ENCODE results near the gene MYL7. TPM values are rescaled to one million over a fixed set of nuclear protein-coding genes. Genes with fewer than 3 reads are reported as not detected.

MYL7 gene
- polyA plus RNA-seq, 2 donors, result 0.12 to 0.53 TPM

- Histone ChIP-seq H3K36me3 (ENCODE audit: control insufficient read depth in 2 of 2, insufficient read depth in 2 of 2, low read length in 1 of 2) (no peaks in the 10 kb centered on the region), H3K4me3 (ENCODE audit: low read depth in 1 of 2, low read length in 2 of 2) (no peak overlapping the region), H3K27ac (ENCODE audit: low read depth in 2 of 2, low read length in 1 of 2) (no peak overlapping the region), H3K4me1 (ENCODE audit: control insufficient read depth in 2 of 2, insufficient read depth in 2 of 2, low read length in 1 of 2) (peaks cover 0 to 4% of the 10 kb centered on the region in 2 donors), H3K9me3 (ENCODE audit: control insufficient read depth in 2 of 2, insufficient read depth in 1 of 2, low read depth in 1 of 2, low read length in 1 of 2) (no peaks in the 10 kb centered on the region), H3K27me3 (ENCODE audit: control insufficient read depth in 1 of 2, insufficient read depth in 2 of 2, low read length in 2 of 2) (no peaks in the 10 kb centered on the region)
- 80% methylated on average over 22 of the region's 22 CpGs for WGBS, 2 donors
These were observed 12.1 kb upstream of the MYL7 start for GRCh38 chr7:44152971-44153947.

DNA sequence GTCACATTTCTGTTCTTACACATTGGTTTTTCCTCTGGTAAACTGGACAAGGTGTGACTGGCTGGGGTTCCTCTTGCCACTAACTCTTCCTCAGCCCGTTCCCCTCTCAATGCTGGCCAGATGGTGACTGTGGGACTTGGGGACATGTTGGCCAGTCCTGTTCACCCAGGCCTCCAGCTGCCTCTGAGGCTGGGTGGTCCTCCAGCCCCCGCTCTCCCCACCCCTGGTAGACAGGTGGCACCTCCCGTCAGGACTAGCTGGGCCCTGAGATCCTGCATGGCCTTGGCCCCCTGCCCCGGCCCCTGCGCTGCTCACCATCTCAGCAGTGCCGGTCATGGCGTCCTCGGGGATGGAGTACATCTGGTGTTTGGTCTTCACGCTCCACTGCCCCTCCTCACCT lies 10.8 kb upstream of the MYL7 start:
- no peak overlapping the region for H3K27ac ChIP-seq (ENCODE audit: low read depth in 2 of 2, low read length in 1 of 2)
- H3K4me3 ChIP-seq (ENCODE audit: low read depth in 1 of 2, low read length in 2 of 2), result no peak overlapping the region
- no peaks in the 10 kb centered on the region for H3K27me3 ChIP-seq (ENCODE audit: control insufficient read depth in 1 of 2, insufficient read depth in 2 of 2, low read length in 2 of 2)
- WGBS, 2 donors, result 94 to 97% methylated on average over 9 of the region's 9 CpGs
- H3K9me3 ChIP-seq (ENCODE audit: control insufficient read depth in 2 of 2, insufficient read depth in 1 of 2, low read depth in 1 of 2, low read length in 1 of 2), result no peaks in the 10 kb centered on the region
- no peaks in the 10 kb centered on the region for H3K36me3 ChIP-seq (ENCODE audit: control insufficient read depth in 2 of 2, insufficient read depth in 2 of 2, low read length in 1 of 2)
- peaks cover 0 to 4% of the 10 kb centered on the region in 2 donors for H3K4me1 ChIP-seq (ENCODE audit: control insufficient read depth in 2 of 2, insufficient read depth in 2 of 2, low read length in 1 of 2)

DNA sequence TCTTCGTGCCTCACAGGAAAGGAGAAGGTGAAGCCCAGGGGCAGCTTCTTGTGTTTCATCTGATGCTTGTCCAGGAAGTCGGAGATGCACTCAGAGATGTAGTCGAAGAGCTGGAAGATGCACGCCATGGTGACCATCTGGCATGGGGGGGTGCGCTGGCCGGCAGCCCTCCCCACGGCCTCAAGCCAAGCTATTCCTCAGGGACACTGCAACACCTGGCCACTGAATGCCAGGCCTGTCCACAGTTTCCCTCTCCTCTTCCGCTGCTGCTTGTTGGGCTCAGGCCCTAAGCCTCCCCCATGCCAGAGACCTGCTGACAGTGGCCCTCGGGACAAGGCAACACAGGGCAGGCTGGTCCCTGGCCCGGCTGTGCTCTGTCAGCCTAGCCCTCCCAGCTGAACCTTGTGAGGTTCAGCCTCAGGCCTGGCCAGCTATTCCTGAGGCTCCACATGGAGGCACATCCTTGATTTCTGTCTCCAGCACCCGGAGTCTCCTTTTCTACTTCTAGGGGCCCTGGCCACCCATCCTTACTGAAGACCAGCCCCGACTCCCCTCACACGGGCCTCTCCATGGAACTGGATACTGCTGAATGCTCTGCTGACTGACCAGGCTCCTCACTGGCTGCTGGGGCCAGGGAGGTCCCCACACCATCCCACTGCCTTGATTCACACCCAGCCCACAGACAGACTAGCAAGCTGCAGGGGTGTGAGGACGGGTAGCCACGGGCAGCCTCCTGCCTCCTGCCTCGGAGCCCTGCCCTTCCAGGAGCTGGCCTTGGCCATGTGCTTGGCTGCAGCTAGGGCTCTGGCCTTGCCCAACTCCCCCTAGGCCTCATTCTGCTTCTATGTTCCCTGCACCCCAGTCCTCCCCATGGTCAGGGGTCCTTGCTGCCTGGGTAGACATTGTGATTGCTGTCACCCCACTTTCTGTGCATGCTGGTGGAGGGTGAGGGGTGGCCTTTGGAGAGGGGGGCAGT lies 10.1 kb upstream of the MYL7 start:
- no peaks in the 10 kb centered on the region for H3K9me3 ChIP-seq (ENCODE audit: control insufficient read depth in 2 of 2, insufficient read depth in 1 of 2, low read depth in 1 of 2, low read length in 1 of 2)
- no peaks in the 10 kb centered on the region for H3K36me3 ChIP-seq (ENCODE audit: control insufficient read depth in 2 of 2, insufficient read depth in 2 of 2, low read length in 1 of 2)
- no peaks in the 10 kb centered on the region for H3K27me3 ChIP-seq (ENCODE audit: control insufficient read depth in 1 of 2, insufficient read depth in 2 of 2, low read length in 2 of 2)
- H3K4me1 ChIP-seq (ENCODE audit: control insufficient read depth in 2 of 2, insufficient read depth in 2 of 2, low read length in 1 of 2), result peaks cover 0 to 9% of the 10 kb centered on the region in 2 donors
- no peak overlapping the region for H3K27ac ChIP-seq (ENCODE audit: low read depth in 2 of 2, low read length in 1 of 2)
- H3K4me3 ChIP-seq (ENCODE audit: low read depth in 1 of 2, low read length in 2 of 2), result no peak overlapping the region
- 87 to 90% methylated on average over 16 of the region's 16 CpGs for WGBS, 2 donors

DNA sequence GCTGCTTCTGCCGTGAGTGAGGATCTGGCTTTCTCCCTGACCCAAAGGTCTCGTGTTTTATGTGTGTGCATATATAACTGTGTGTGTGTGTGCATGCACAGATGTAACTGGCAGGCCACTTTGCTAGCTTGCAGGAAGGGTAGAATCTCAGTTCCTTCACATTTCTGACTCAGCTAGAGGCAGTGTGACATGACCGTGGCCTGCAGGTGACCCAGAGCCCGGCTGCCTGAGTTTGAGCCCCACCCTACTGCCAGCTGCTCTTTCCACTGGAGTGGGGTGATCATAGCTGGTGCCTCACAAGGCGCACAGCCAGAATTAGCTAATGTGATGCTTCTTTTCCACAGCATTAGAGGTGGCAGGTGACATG lies 9.3 kb upstream of the MYL7 start:
- Histone ChIP-seq H3K9me3 (ENCODE audit: control insufficient read depth in 2 of 2, insufficient read depth in 1 of 2, low read depth in 1 of 2, low read length in 1 of 2) (no peaks in the 10 kb centered on the region), H3K36me3 (ENCODE audit: control insufficient read depth in 2 of 2, insufficient read depth in 2 of 2, low read length in 1 of 2) (no peaks in the 10 kb centered on the region), H3K27ac (ENCODE audit: low read depth in 2 of 2, low read length in 1 of 2) (no peak overlapping the region), H3K4me1 (ENCODE audit: control insufficient read depth in 2 of 2, insufficient read depth in 2 of 2, low read length in 1 of 2) (peaks cover 0 to 14% of the 10 kb centered on the region in 2 donors), H3K4me3 (ENCODE audit: low read depth in 1 of 2, low read length in 2 of 2) (no peak overlapping the region), H3K27me3 (ENCODE audit: control insufficient read depth in 1 of 2, insufficient read depth in 2 of 2, low read length in 2 of 2) (no peaks in the 10 kb centered on the region)
- WGBS, 2 donors, result 65 to 67% methylated on average over 5 of the region's 5 CpGs

DNA sequence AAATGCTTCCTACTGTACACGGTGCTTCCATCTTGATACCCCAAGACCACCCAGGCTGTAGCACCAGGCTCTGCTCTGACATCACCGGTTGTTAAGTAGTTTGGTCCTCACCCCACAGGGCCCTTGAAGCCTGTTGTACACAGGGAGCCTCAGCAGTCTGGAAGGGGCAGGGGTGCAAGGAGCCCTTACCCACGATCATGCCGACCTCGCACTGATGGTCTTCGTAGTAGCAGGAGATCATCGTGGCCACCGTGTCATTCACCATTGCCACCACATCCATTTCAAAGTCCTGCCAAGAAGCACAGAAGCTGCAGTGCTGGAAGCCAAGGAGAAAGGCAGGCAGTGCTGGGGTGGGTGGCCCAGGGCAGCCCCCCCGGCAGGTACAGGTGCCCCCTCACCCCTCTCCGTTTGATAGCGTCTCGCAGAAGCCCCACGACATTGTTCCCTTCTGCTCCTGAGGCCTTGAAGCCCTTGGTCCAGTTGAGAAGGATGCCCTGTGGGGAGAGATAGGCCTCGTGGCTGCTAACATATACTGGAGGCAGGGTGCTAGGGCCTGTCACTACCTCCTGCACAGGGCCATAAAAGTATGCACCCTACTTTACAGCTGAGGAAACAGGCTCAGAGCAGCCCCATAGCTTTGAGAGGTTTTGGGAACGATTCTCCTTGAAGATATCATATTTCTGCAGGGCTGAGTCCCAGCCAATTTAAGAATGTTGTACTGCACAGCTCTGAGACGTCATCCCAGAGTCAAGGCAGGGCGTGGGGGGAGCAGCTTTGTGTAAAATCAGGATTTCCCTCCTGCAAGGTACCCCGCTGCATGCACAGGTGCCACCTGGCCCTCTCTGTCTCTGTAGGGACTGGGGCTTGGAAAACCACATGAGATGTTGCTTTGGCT lies 8.7 kb upstream of the MYL7 start:
- WGBS, 2 donors, result 84% methylated on average over 18 of the region's 18 CpGs
- peaks cover 0 to 18% of the 10 kb centered on the region in 2 donors for H3K4me1 ChIP-seq (ENCODE audit: control insufficient read depth in 2 of 2, insufficient read depth in 2 of 2, low read length in 1 of 2)
- no peaks in the 10 kb centered on the region for H3K27me3 ChIP-seq (ENCODE audit: control insufficient read depth in 1 of 2, insufficient read depth in 2 of 2, low read length in 2 of 2)
- H3K4me3 ChIP-seq (ENCODE audit: low read depth in 1 of 2, low read length in 2 of 2), result no peak overlapping the region
- H3K36me3 ChIP-seq (ENCODE audit: control insufficient read depth in 2 of 2, insufficient read depth in 2 of 2, low read length in 1 of 2), result no peaks in the 10 kb centered on the region
- H3K27ac ChIP-seq (ENCODE audit: low read depth in 2 of 2, low read length in 1 of 2), result no peak overlapping the region
- no peaks in the 10 kb centered on the region for H3K9me3 ChIP-seq (ENCODE audit: control insufficient read depth in 2 of 2, insufficient read depth in 1 of 2, low read depth in 1 of 2, low read length in 1 of 2)

GRCh38 chr7:44148961-44149536 lies 7.9 kb upstream of the MYL7 start:
- Histone ChIP-seq H3K9me3 (ENCODE audit: control insufficient read depth in 2 of 2, insufficient read depth in 1 of 2, low read depth in 1 of 2, low read length in 1 of 2) (no peaks in the 10 kb centered on the region), H3K27me3 (ENCODE audit: control insufficient read depth in 1 of 2, insufficient read depth in 2 of 2, low read length in 2 of 2) (no peaks in the 10 kb centered on the region), H3K4me1 (ENCODE audit: control insufficient read depth in 2 of 2, insufficient read depth in 2 of 2, low read length in 1 of 2) (peaks cover 0 to 18% of the 10 kb centered on the region in 2 donors), H3K4me3 (ENCODE audit: low read depth in 1 of 2, low read length in 2 of 2) (no peak overlapping the region), H3K27ac (ENCODE audit: low read depth in 2 of 2, low read length in 1 of 2) (no peak overlapping the region), H3K36me3 (ENCODE audit: control insufficient read depth in 2 of 2, insufficient read depth in 2 of 2, low read length in 1 of 2) (no peaks in the 10 kb centered on the region)
- 86 to 88% methylated on average over 9 of the region's 9 CpGs for WGBS, 2 donors

- H3K4me1 ChIP-seq (ENCODE audit: control insufficient read depth in 2 of 2, insufficient read depth in 2 of 2, low read length in 1 of 2), result peaks cover 0 to 18% of the 10 kb centered on the region in 2 donors
- no peaks in the 10 kb centered on the region for H3K27me3 ChIP-seq (ENCODE audit: control insufficient read depth in 1 of 2, insufficient read depth in 2 of 2, low read length in 2 of 2)
- no peak overlapping the region for H3K27ac ChIP-seq (ENCODE audit: low read depth in 2 of 2, low read length in 1 of 2)
- 83% methylated on average over 2 of the region's 2 CpGs for WGBS, 2 donors
- no peaks in the 10 kb centered on the region for H3K9me3 ChIP-seq (ENCODE audit: control insufficient read depth in 2 of 2, insufficient read depth in 1 of 2, low read depth in 1 of 2, low read length in 1 of 2)
- no peak overlapping the region for H3K4me3 ChIP-seq (ENCODE audit: low read depth in 1 of 2, low read length in 2 of 2)
- no peaks in the 10 kb centered on the region for H3K36me3 ChIP-seq (ENCODE audit: control insufficient read depth in 2 of 2, insufficient read depth in 2 of 2, low read length in 1 of 2)
These were observed 7.0 kb upstream of the MYL7 start for GRCh38 chr7:44148166-44148565.

DNA sequence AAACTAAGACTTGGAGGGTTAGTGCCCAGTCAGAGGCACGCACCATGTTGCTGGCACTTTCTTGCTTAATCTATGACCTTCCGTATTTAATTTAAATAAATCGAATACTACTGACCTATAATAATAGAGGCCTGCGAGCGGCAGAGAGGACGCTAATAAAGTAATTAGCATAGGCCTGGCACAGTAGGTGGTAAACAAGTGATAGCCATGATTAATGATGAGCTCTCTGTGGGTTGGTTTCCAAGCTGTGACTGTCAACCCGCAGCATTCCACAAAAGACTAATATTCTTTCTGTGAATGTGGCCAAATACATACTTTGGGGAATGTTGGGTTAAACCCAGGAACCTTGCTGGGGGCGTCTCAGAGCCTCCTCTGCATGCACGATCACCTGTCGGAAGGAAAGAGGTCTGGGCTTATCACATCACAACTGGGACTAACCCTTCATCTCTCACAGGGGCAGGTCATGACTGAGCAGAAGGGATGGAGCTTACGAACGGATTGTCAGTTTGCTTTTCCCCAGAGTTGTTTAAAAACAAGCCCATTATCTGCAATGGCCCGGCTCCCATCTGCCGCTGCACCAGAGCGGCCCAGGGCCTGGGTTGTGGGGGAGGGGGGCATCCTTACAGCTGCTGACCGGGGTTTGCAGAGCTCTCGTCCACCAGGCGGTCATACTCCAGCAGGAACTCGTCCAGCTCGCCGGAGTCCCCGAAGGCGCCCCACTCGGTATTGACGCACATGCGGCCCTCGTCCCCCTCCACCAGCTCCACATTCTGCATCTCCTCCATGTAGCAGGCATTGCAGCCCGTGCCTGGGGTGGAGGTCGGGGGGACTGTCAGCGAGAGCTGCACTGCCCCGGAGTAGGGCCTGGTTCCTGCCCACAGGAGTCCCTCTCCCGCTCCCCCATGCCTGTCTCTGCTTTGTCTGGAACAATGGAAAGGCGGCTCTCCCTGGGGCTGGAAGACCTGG lies 6.2 kb upstream of the MYL7 start:
- H3K9me3 ChIP-seq (ENCODE audit: control insufficient read depth in 2 of 2, insufficient read depth in 1 of 2, low read depth in 1 of 2, low read length in 1 of 2), result no peaks in the 10 kb centered on the region
- no peak overlapping the region for H3K4me3 ChIP-seq (ENCODE audit: low read depth in 1 of 2, low read length in 2 of 2)
- 65 to 73% methylated on average over 33 of the region's 33 CpGs for WGBS, 2 donors
- H3K27me3 ChIP-seq (ENCODE audit: control insufficient read depth in 1 of 2, insufficient read depth in 2 of 2, low read length in 2 of 2), result no peaks in the 10 kb centered on the region
- H3K36me3 ChIP-seq (ENCODE audit: control insufficient read depth in 2 of 2, insufficient read depth in 2 of 2, low read length in 1 of 2), result no peaks in the 10 kb centered on the region
- no peak overlapping the region for H3K27ac ChIP-seq (ENCODE audit: low read depth in 2 of 2, low read length in 1 of 2)
- peaks cover 0 to 18% of the 10 kb centered on the region in 2 donors for H3K4me1 ChIP-seq (ENCODE audit: control insufficient read depth in 2 of 2, insufficient read depth in 2 of 2, low read length in 1 of 2)
